ENCODE data around the gene SLIT3.

The SLIT3 gene

DNA sequence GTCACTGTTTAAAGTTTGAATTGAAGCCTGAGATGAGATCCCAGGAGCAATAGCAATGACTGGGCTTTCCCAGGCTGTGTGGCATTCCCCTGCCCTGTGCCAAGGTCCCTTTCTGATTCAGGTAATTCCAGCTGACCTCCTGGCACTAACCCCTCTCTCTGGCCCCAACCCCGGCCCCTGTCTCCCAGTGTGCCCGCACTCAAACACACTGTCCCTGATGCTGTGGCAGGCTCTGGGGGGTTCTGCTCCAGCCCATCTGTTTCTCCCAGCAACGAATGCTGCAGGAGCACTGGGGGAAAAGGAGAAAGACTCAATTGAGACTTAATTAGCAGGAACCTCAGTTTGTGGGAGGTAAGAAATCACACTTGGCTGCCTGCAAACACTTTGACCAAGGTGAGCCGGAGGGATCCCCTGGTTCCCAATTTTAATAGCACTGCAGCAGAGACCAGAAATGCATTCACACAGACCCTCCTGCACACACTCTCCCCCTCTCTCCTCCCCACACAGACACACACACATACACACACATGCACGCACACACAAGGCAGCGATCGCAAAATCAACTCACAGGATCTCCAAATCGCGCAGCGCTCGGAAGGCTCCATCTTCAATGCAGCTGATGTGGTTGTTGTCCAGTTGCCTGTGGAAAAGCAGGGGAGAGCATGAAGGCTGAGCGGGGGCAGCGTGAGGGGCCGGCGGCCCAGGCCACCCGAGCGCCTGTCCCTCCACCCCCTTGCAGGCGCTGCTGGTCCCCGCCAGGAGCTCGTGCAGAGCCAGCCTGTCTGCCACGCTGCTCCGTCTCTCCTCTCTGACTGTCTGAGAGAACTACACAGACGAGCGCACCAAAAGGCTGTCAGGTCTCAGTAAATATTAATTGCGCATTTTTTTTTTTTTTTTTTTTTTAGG lies 456.7 kb downstream of the SLIT3 start:
- no peak for DNase-seq

DNA sequence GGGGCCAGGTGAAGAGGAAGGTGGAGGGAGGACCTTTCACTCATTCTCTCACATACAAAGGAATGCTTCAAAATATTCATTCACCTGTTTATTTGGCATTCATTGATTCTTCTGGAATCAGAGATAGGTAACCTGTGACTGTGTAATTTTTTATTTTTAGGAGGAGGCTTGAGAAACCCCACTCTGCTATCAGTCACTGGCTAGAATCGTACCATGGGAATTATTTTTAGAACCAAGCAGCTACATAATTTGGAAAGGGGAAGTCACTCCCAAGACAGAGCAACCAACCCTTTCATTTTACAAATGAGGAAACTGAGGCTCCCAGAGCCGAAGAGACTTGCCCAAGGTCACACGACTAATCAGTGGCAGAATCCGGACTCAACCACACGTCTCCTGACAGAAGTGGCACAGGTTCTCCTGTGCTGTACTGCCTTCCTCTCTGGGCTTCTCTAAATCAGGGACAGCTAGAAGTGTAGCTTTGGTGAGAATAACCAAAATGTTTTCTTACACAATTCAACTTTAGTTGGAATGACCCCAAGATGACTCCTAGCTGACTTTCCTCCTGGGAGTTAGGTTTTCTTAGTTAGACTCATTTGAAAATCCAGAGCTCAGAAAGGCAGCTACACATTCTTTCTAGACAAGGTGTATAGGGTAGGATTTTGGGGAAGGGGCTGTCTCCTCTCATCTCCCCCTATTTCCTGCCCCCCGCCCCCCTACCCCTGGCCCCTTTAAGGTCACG lies 457.5 kb downstream of the SLIT3 start:
- DNase-seq: no peak

DNA sequence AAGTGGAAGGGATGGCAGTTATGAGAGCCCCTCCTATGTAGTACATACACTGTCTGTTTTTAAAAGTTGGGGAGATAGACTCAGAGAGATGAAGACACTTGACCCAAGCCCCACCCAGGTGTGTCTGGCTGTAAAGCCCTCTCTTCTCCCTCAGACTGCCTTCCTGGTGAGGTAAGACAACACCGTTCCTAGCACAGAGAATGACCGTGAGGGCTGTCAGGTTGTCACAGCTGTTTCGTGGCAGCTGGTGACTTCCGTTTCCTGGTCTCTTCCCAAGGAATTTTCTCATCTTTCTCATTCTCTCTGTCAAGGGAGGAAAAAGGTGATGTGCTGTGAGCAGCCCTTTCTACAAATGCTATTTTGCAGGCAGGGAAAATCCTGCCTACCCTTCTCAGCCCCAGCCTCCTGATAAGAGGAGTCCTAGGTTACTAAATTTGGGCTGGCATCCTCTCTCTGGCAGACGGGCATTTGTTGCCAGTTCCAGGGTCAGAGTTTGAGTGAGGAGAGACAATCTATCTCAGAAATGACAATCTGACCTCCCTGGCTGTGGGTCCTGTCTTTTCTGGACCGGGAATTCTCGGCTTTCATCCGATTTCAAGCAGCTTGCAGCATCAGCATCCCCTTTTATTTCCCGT lies 458.3 kb downstream of the SLIT3 start:
- DNase-seq: no peak

DNA sequence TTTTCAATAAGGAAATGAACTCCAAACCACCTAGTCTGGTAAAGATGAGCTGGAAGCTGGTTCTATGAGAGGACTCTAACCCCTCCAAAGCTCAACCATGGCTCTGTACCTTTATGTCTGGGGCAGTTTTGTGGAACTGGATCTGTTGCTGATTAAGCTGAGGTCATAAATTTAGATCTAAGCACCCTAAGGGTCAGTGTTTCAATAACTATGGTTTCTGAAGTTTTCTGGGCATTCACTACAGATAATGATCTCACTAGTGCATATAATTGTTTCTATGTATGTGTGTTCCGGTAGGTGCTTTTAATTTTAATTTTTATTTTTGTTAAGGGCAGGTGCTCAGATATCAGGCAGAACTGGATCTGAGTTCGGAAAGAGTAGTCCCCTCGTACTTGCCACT lies 463.1 kb downstream of the SLIT3 start:
- DNase-seq: no peak

DNA sequence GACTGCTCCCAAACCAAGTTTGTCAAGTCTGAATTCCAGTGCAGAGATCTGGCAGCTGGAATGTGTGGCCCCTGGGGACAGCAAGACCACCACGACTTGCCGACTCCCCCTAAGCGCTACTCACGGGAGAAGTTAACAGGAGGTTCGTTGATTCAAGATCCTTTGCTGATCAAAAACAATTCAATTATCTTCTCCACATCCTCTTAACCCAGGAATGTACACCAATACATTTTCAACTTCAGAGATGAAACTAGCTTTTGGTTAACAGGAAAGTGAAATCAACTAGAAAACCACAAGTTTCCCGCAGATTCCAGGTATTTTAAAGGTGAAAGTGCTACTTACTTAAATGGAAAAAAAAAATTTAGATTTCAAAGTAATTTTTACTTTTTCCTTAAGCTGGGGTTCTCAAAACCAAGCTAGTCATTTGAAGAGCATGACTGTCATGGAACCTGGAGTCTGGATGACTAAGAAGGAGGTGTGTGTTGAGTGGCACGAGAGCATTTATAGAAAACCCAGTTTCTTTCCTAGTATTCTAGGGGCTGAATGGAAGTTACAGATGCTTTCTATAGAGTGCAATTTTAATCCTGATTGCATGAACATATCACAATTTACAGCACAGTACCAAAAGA lies 464.2 kb downstream of the SLIT3 start:
- no peak for DNase-seq

DNA sequence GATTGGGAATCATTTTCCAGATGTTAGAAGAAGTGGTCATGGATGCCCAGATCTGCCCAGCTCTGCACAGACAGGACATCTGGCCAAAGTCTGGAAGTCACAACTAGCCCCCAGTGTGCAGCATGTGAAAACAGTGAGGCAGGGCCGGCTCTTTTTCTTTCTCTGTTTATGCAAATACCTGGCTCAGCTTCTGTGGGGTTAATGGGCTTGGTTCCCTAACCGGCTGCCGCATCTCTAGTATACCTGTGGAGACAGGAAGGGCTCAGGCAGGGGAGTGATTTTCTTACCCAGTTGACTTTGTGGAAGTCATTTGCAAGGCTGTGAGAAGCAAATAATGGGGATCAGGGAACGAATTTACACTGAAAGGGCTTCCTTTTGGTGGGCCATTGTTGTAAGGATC lies 467.0 kb downstream of the SLIT3 start:
- no peak for DNase-seq

DNA sequence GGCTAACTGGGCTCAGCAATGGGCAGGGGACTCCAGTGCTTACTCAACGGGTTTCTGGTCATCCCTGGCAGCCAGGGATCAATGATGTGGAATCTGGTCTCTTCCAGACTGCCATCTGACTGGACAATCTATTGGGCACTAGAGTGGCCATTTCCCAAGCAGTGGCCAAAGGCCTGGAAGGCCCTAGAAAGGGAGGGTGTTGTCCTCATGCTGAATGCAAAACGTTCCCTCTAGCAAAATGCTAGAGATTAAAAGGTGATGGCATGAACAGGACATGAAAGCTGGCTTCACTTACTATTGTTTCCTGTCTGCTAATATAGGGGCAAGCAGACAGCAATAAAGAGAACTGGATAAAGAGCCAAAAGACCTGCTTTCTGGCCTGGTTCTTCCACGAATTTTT lies 467.6 kb downstream of the SLIT3 start:
- no peak for DNase-seq

DNA sequence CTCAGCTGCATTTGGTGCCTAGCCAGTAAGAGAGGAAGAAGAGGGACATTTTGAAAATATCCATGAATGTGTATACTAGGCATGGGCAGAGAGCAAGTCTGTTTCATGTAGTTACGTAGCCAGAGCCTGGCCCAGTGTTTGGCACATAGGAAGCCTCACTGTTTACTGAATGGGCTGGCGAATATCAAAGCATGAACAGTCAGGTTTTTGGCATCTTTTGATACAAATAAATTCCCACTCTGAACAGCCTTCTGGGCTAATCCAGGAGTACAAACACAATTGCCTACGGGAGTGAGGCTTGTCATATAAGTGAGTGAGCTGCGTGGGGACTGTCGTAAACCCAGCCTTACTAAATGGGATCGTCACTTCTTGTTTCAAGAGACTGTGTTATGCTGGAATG lies 468.6 kb downstream of the SLIT3 start:
- no peak for DNase-seq

DNA sequence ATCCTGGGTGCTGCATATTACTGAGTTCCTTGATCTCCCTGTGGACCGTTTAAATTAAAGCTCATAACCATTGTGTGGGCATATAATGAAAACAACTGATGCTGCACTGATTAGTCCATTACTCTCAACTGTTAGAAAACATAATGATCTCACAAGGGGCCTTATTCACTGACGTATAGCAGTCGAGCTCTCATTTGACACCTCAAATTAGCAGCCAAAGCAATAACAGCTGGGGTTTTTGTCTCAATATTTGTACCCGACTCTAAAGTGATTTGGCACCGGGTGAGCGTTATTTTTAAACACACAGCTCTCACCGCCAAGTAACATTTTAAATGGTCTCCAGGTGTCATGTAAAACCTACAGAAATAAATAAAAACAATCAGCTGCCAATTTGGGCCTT lies 469.6 kb downstream of the SLIT3 start:
- DNase-seq: no peak

DNA sequence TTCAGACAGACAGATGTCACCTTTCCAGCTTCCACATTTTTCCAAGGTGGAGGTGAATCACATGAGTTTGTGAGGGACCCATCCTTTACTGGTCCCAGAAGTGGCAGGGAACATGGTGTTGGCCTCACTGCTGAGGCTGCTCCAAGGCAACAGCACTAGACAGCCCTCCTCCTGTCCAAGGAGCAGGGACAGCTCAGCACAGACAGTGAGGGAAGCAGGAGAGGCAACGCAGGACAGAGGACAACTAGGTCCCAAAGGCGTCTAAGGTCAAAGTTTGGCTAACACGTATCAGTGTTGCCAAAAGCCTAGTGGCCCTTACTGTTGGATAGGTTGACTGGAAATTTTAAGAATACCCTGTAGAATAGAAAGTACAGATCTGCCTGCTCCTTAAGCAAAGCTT lies 470.1 kb downstream of the SLIT3 start:
- no peak for DNase-seq

DNA sequence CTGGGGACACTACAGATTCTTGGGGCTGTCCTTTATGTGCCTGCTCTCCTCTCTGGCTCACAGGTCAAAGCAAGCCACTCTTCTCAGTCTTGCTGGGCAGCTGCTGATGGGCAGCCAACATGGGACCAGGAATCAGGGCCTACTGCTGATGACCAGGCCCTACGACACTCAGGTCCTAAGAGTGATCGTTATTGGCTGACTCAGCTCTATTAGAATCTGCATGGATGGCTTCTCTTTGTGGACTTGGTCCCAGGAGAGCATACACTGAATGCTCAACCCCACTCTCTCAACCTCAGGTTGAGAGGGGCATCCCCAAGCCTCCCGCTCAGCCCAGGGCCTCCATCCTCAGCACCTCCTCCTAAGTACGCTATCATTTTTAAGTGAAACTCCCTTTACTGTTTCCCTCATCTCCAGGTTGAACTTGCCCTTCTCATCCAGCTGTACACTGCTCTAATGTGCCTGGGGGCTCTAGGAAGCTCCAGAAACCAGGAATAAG lies 471.0 kb downstream of the SLIT3 start:
- DNase-seq: no peak

DNA sequence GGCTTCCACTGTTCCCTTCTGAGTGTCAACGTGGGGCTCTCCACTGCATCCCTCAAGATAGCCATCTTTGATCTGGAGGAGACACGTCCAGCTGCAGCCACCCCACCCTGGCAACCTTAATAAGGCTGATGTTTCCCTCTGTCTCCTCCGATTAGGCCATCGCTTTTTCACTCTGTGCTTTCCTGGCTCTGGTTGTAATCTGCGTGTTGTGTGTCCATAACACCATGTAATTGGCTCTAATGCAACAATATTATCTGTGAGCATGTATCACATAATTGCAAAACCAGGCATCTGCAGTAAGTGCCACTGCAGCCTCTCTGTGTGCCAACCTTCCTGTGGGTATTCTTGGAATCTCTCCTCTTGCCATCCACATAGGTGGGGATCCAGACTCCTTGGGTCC lies 471.9 kb downstream of the SLIT3 start:
- DNase-seq: no peak

DNA sequence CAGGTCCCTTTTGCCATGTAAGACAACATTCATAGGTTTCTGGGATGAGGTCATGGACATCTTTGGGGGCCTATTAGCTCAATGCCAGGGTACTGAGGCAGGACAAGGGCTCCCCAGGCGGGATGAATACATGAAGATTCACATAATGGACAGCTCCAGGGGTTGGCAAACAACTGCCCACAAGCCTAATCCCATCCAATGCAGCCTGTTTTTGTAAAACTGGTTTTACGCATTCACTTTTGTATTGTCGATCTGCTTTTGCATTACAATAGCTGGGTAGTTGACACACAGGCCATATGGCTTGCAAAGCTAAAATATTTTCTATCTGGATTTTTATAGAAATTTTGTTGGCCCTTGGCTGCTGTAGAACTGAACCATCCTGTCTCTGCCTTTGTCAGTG lies 473.3 kb downstream of the SLIT3 start:
- no peak for DNase-seq

DNA sequence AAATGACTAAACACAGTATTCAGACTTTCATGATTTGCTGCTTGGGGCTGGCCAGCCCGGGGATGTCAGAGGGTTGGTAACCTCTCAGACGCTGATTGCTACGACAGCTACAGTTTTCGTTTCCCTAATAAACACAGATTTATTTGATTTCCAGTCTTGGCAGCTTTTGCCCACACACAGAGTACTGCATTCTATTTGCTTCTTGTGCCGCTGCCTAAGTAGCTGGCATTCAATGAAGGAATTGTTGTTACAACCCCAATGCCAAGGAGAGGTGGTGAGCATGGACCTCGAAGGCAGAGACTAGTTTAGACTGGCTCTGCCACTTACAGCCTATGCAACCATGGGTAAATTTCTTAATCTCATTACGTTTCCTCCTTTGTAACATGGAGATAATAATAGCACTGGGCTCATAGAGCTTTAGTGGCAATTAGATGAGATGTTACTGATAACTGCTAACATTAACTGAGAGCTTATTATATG lies 474.7 kb downstream of the SLIT3 start:
- DNase-seq: no peak

DNA sequence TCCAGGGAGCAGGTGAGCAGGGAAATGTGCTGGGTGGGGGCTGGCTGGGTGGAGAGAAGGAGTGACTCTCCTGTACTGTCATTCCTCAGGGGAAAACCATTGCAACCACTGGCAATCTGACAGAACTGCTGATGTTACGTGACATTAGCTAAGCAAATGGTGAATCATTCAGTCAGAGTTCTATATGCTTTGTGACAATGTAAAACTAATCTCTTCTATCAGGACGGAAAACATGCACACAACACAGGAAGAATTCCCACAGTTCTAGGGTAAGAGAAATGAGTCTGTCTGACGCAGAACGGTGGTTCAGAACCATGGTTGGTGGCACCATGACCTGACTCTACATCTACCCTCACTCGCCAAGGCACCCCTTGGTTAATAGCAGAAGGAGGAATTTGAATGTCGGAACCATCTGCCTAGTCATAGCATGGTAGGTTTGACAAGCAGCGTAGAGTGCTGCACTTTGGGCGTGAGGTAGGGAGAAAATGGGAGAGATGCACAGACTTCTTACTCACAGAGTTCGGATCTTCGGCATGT lies 478.1 kb downstream of the SLIT3 start:
- no peak for DNase-seq

DNA sequence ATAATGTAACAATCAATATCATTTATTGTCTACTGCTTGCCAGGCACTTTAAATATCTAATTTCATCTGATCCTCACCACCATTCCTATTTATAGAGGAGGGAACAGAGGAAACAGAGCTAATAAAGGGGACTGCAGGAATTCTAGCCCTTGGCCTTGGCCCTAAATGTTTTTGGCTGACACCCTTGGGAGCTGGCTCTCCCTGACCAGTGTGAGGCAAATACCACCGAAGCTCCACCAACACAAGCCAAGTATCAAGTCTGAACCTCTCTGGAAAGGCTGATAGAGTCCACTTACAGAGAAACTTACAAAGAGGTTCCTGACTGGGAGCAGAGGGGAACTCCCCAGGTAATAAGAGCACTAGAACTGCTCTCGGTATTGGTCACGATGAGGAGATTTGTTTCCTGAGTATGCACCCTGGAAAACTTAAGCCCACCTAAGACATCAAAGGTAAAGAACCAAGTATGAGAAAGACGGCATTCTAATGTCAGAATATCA lies 478.6 kb downstream of the SLIT3 start:
- DNase-seq: no peak

DNA sequence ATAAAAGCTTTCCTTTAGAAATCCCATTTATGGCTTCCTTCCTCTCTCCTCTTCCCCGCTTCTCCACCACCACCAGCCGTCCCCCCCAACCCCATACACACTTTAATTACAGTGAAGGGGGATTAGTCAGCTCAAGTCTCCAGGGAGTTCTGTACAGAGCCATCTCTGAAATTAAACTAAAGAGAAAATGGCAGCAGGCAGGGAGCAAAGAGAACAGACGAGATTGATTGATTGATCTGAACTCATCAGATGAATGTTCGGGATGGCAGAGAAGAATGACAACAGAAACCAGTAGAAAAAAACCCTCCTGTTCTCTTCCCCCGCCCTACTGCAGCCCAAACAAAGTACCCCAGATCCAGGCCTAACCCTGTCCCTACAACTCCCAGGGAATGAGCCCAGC lies 480.1 kb downstream of the SLIT3 start:
- DNase-seq: no peak

DNA sequence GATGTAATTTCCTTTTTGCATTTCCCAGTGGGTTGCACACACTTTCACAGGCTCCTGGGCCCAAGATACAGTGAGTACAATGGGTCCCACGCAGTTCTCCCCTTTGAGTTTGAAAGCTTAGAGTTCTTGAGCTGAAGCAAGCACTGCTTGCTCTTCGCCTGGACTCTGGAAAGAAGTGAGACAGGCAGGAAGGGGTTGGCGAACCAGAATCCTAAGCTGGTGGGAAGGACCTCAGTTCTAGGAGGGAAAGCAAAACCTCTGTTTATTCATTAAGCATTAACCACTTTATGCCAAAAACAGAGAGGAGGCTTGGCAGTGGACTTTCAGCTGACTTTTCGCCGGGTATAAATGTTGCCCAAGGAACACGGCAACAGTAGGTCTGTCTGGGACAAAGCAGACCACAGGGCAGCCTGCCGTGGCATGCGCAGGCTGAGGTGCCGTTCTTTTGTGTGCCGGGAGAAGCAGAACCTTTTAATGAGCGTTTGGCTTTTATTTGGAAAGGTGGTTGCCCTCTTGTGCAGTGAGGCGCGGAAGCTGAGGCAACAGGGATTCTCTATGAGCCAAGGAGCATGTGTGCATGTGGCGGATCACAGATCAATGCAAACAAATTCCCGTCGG lies 481.8 kb downstream of the SLIT3 start:
- no peak for DNase-seq

DNA sequence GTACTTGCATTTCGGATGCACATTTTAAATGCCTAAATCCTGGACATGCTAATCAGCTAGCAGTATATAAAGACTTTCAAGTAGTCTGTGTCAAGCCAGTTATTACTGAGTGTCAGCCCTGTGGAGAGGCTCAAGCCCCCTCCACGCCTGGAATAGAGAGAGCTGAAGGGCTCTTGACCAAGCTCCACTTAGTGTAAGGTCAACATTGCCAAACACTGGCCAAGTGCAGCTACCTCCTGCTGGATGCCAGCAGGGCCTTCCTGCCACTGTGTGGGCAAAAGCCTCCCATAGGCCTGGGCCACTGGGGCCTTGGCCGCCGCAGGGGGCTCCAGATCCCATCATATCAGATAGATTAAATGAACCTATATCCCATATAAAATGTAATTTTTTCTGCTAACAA lies 482.4 kb downstream of the SLIT3 start:
- DNase-seq: no peak

DNA sequence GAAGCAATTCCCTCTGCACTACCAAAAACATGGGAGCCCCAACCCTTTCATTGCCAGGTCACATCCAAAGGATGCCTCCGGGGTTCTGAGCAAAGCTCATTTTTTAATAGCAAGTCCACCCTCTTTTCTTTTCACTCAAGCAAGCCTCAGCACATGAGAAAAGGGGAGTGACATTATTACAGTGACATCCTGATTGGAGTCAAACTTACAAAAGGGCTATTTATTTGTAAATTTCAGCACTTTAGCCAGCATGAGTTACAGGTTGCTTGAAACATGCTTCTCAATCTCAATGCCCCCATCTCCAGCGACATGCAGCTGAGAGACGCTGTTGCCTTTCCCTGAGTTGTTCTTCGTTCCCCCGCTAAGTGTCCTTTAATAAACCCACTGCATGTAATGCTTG lies 483.3 kb downstream of the SLIT3 start:
- no peak for DNase-seq

DNA sequence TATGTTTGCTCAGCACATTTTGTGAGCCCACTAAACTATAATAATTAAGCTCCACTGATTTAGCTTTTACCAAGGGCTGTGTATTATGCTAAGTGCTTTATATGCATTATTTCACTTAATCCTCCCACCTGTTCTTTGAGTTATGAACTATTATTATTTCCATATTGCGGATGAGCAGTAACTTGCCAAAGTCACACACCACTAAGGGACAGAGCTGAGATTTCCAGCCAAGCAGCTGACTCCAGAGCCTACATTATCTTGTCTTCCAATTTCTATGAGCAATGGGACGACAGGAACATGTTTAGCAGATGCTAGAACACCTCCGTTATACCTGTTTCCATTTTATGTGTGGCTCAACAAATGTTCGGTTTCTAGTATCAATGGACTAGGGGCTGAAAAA lies 484.3 kb downstream of the SLIT3 start:
- DNase-seq: no peak

Data from NCI-H748 treated with DMSO at 0.1 percent for 48 hours (cell line).